PC-9 (cell line): ENCODE data around the gene IKZF5.

Experiments
- CTCF ChIP-seq: fragments of 200-600 bp; sonication (generic); conservative IDR thresholded peaks from 2 replicates; pipeline ENCODE4 v1.6.1; 2017; ENCODE audit warnings: mixed run types, antibody characterized with exemption, mild to moderate bottlenecking, moderate library complexity
- EZH2 ChIP-seq: fragments of 200-600 bp; sonication (generic); IDR thresholded peaks from 2 replicates; pipeline ENCODE4 v1.8.0; 2017; ENCODE audit warnings: antibody characterized with exemption, low read depth

GRCh38 chr10:123043409-123043925 is 34.9 kb upstream of the IKZF5 start:
- TF ChIP-seq CTCF (peak; percentile 84), EZH2 (no peak)
